GM23338 (cell line): ENCODE data around the gene TWF2. TPM values are rescaled to one million over a fixed set of nuclear protein-coding genes. Genes with fewer than 3 reads are reported as not detected.

Experiments
- ATAC-seq: fragments of 200-7000 bp; cut with Tn5 transposase; 3 replicates; pipeline ENCODE4 v1.9.1; 2020
- DNase-seq: peaks from one replicate; pipeline ENCODE4 v3.0.0-alpha.2; 2015; ENCODE audit warnings: low spot score
- H2AFZ ChIP-seq: fragments of 200-600 bp; sonication (generic); 2 replicates; pipeline ENCODE4 v1.8.0; 2016; ENCODE audit warnings: antibody characterized with exemption, mild to moderate bottlenecking, moderate library complexity
- H3F3A ChIP-seq: fragments of 200-600 bp; sonication (generic); replicated peaks from 2 replicates; pipeline ENCODE4 v1.8.0; 2017; ENCODE audit warnings: antibody characterized with exemption, mixed run types, low read depth
- H3K27ac ChIP-seq: fragments of 200-600 bp; sonication (generic); 2 replicates; pipeline ENCODE4 v1.6.1; 2016; ENCODE audit warnings: low read depth
- H3K27me3 ChIP-seq: fragments of 200-600 bp; sonication (generic); 2 replicates; pipeline ENCODE4 v1.8.0; 2016; ENCODE audit warnings: mild to moderate bottlenecking, mixed run types, moderate library complexity; ENCODE audit not compliant: insufficient read depth
- H3K36me3 ChIP-seq: fragments of 200-600 bp; sonication (generic); 2 replicates; pipeline ENCODE4 v1.8.0; 2016; ENCODE audit warnings: mild to moderate bottlenecking; ENCODE audit not compliant: insufficient read depth
- H3K4me1 ChIP-seq: fragments of 200-600 bp; sonication (generic); 2 replicates; pipeline ENCODE4 v1.8.0; 2016; ENCODE audit warnings: mild to moderate bottlenecking, moderate library complexity; ENCODE audit not compliant: insufficient read depth
- H3K4me2 ChIP-seq: fragments of 200-600 bp; sonication (generic); 2 replicates; pipeline ENCODE4 v1.7.1; 2017; ENCODE audit warnings: mixed run types
- H3K4me3 ChIP-seq: fragments of 200-600 bp; sonication (generic); 2 replicates; pipeline ENCODE4 v1.6.1; 2016; ENCODE audit warnings: mixed run types
- H3K79me2 ChIP-seq: fragments of 200-600 bp; sonication (generic); replicated peaks from 2 replicates; pipeline ENCODE4 v1.8.0; 2017; ENCODE audit warnings: mild to moderate bottlenecking; ENCODE audit not compliant: insufficient read depth
- H3K9me2 ChIP-seq: fragments of 200-600 bp; sonication (generic); 2 replicates; pipeline ENCODE4 v1.8.0; 2017; ENCODE audit not compliant: insufficient read depth
- H4K20me1 ChIP-seq: fragments of 200-600 bp; sonication (generic); replicated peaks from 2 replicates; pipeline ENCODE4 v1.8.0; 2017; ENCODE audit warnings: mild to moderate bottlenecking; ENCODE audit not compliant: insufficient read depth
- H3K27ac Mint-ChIP-seq: 2 replicates; pipeline ENCODE4 v1.8.0; 2020; ENCODE audit warnings: inconsistent platforms, mild to moderate bottlenecking, moderate library complexity, mixed read lengths
- H3K27me3 Mint-ChIP-seq: 3 replicates; pipeline ENCODE4 v1.8.0; 2022; ENCODE audit warnings: low read depth, mild to moderate bottlenecking, moderate library complexity, mixed read lengths, inconsistent platforms; ENCODE audit not compliant: insufficient read depth, poor library complexity
- H3K36me3 Mint-ChIP-seq: 3 replicates; pipeline ENCODE4 v1.8.0; 2021; ENCODE audit warnings: low read depth, mild to moderate bottlenecking, inconsistent platforms, moderate library complexity, mixed read lengths
- H3K4me1 Mint-ChIP-seq: 3 replicates; pipeline ENCODE4 v1.8.0; 2020; ENCODE audit warnings: mild to moderate bottlenecking, inconsistent platforms, mixed read lengths
- H3K4me3 Mint-ChIP-seq: 3 replicates; pipeline ENCODE4 v1.8.0; 2021; ENCODE audit warnings: moderate library complexity, mild to moderate bottlenecking, inconsistent platforms, mixed read lengths
- H3K9me3 Mint-ChIP-seq: 3 replicates; pipeline ENCODE4 v1.8.0; 2020; ENCODE audit warnings: moderate library complexity, mild to moderate bottlenecking, inconsistent platforms, mixed read lengths
- ETS1 ChIP-seq: IDR thresholded peaks from 2 replicates; pipeline ENCODE4 v1.6.1; 2016; ENCODE audit warnings: antibody characterized with exemption
- EZH2 ChIP-seq: fragments of 200-600 bp; sonication (generic); IDR thresholded peaks from one replicate; pipeline ENCODE4 v1.8.0; 2017; ENCODE audit warnings: antibody characterized with exemption, mild to moderate bottlenecking, low read depth; ENCODE audit not compliant: unreplicated experiment
- EZH2phosphoT487 ChIP-seq: fragments of 200-600 bp; sonication (generic); IDR thresholded peaks from one replicate; pipeline ENCODE4 v1.8.1; 2018; ENCODE audit warnings: antibody characterized with exemption; ENCODE audit not compliant: unreplicated experiment
- NANOG ChIP-seq: IDR thresholded peaks from 2 replicates; pipeline ENCODE4 v1.6.1; 2016; ENCODE audit warnings: antibody characterized with exemption, borderline replicate concordance
- POLR2AphosphoS5 ChIP-seq: IDR thresholded peaks from 2 replicates; pipeline ENCODE4 v1.6.1; 2016; ENCODE audit warnings: antibody characterized with exemption, low read depth
- ZNF331 ChIP-seq: fragments of 250-450 bp; sonication (Bioruptor Pico); IDR thresholded peaks from 2 replicates; pipeline ENCODE4 v1.5.0; 2020; ENCODE audit warnings: low read depth, mild to moderate bottlenecking, moderate library complexity
- polyA plus RNA-seq: library from polyadenylated mRNA; unstranded; fragments of >200 nt; fragmentation: Nextera tagmentation; extraction: Ambion mirVana; gene quantifications from 2 replicates; pipeline ENCODE4 v1.2.1, GENCODE V29; 2016
- total RNA-seq: library from RNA; depleted of rRNA; stranded (reverse); fragments of >200 nt; shearing (Covaris generic); gene quantifications from 2 replicates; pipeline ENCODE4 v1.2.3, GENCODE V29; 2014
- TF ChIP-seq, protein P1 (sequence below): IDR thresholded peaks from one replicate; pipeline ENCODE4 v1.6.1; 2018; ENCODE audit warnings: antibody characterized with exemption; ENCODE audit not compliant: unreplicated experiment

The TWF2 gene
- total and polyA plus RNA-seq, 2 experiments from 2014 or later = 38.9 to 120 TPM

GRCh38 chr3:52262447-52262846, 23.5 kb upstream of the TWF2 start:
- Histone ChIP-seq H2AFZ (no peak overlapping the region), H3K4me1 (no peaks in the 10 kb centered on the region), H3K9me2 (no peaks in the 10 kb centered on the region), H3K79me2 (peaks cover 68% of the 10 kb centered on the region), H3K36me3 (peaks cover 82% of the 10 kb centered on the region), H3K27ac (no peak overlapping the region), H3K27me3 (no peaks in the 10 kb centered on the region), H3F3A (peaks cover 21% of the 10 kb centered on the region), H4K20me1 (peaks cover 52% of the 10 kb centered on the region), H3K4me3 (no peak overlapping the region), H3K4me2 (no peak overlapping the region)
- TF ChIP-seq, protein P1, sequence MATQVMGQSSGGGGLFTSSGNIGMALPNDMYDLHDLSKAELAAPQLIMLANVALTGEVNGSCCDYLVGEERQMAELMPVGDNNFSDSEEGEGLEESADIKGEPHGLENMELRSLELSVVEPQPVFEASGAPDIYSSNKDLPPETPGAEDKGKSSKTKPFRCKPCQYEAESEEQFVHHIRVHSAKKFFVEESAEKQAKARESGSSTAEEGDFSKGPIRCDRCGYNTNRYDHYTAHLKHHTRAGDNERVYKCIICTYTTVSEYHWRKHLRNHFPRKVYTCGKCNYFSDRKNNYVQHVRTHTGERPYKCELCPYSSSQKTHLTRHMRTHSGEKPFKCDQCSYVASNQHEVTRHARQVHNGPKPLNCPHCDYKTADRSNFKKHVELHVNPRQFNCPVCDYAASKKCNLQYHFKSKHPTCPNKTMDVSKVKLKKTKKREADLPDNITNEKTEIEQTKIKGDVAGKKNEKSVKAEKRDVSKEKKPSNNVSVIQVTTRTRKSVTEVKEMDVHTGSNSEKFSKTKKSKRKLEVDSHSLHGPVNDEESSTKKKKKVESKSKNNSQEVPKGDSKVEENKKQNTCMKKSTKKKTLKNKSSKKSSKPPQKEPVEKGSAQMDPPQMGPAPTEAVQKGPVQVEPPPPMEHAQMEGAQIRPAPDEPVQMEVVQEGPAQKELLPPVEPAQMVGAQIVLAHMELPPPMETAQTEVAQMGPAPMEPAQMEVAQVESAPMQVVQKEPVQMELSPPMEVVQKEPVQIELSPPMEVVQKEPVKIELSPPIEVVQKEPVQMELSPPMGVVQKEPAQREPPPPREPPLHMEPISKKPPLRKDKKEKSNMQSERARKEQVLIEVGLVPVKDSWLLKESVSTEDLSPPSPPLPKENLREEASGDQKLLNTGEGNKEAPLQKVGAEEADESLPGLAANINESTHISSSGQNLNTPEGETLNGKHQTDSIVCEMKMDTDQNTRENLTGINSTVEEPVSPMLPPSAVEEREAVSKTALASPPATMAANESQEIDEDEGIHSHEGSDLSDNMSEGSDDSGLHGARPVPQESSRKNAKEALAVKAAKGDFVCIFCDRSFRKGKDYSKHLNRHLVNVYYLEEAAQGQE = no peak
- TF ChIP-seq EZH2phosphoT487 (no peak), POLR2AphosphoS5 (no peak), EZH2 (no peak), ZNF331 (no peak), ETS1 (no peak), NANOG (no peak)
- H3K4me3 Mint-ChIP-seq = no peak overlapping the region
- no peak for ATAC-seq
- H3K27me3 Mint-ChIP-seq = peaks cover 3% of the 10 kb centered on the region
- no peaks in the 10 kb centered on the region for H3K4me1 Mint-ChIP-seq
- peaks cover 97% of the 10 kb centered on the region for H3K36me3 Mint-ChIP-seq
- H3K9me3 Mint-ChIP-seq = no peaks in the 10 kb centered on the region
- H3K27ac Mint-ChIP-seq = no peak overlapping the region
- DNase-seq = no peak

GRCh38 chr3:52259448-52259847, 20.5 kb upstream of the TWF2 start:
- H3K4me2 ChIP-seq = no peak overlapping the region
- H3K27me3 ChIP-seq = no peaks in the 10 kb centered on the region
- H3F3A ChIP-seq = peaks cover 19% of the 10 kb centered on the region
- Mint-ChIP-seq H3K27ac (no peak overlapping the region), H3K27me3 (peaks cover 1% of the 10 kb centered on the region), H3K4me1 (no peaks in the 10 kb centered on the region), H3K9me3 (no peaks in the 10 kb centered on the region), H3K36me3 (peaks cover 98% of the 10 kb centered on the region), H3K4me3 (no peak overlapping the region)
- no peak for DNase-seq
- H3K9me2 ChIP-seq = no peaks in the 10 kb centered on the region
- H3K27ac ChIP-seq = no peak overlapping the region
- no peak for ATAC-seq
- TF ChIP-seq, protein P1 = no peak
- H3K36me3 ChIP-seq = peaks cover 85% of the 10 kb centered on the region
- H4K20me1 ChIP-seq = peaks cover 45% of the 10 kb centered on the region
- H3K79me2 ChIP-seq = peaks cover 41% of the 10 kb centered on the region
- H3K4me3 ChIP-seq = no peak overlapping the region
- no peaks in the 10 kb centered on the region for H3K4me1 ChIP-seq
- H2AFZ ChIP-seq = no peak overlapping the region
